Ascending aorta (tissue), 2 donors: ENCODE measurements around the gene SLC41A3. TPM values are rescaled to one million over a fixed set of nuclear protein-coding genes. Genes with fewer than 3 reads are reported as not detected.

ENCODE experiments used
- DNase-seq, 2 donors: peaks; one replicate each; pipeline ENCODE4 v3.0.0-alpha.2; 2019; ENCODE audit warnings: low spot score in 2 of 2
- H3K27ac ChIP-seq, 2 donors: fragments of 200-600 bp; sonication (generic); one replicate each; pipeline ENCODE4 v1.5.1; 2016 to 2017; ENCODE audit warnings: mild to moderate bottlenecking in 1 of 2
- H3K27me3 ChIP-seq: fragments of 200-600 bp; sonication (generic); one replicate; pipeline ENCODE4 v1.5.1; 2017
- H3K36me3 ChIP-seq, 2 donors: fragments of 200-600 bp; sonication (generic); one replicate each; pipeline ENCODE4 v1.5.1; 2016
- H3K4me1 ChIP-seq, 2 donors: fragments of 200-600 bp; sonication (generic); one replicate each; pipeline ENCODE4 v1.5.1; 2016 to 2017; ENCODE audit warnings: mild to moderate bottlenecking in 1 of 2
- H3K4me3 ChIP-seq, 2 donors: fragments of 200-600 bp; sonication (generic); one replicate each; pipeline ENCODE4 v1.5.1; 2016 to 2017; ENCODE audit warnings: mild to moderate bottlenecking in 1 of 2
- H3K9me3 ChIP-seq, 2 donors: fragments of 200-600 bp; sonication (generic); one replicate each; pipeline ENCODE4 v1.5.1; 2016
- CTCF ChIP-seq, 3 experiments: fragments of 200-600 bp in 2 of 3; fragments of 450-650 bp in 1 of 3; sonication (generic) in 2 of 3; IDR thresholded peaks; one replicate each; pipeline ENCODE4 v1.5.1; 2016 to 2019; ENCODE audit warnings: antibody characterized with exemption in 3 of 3, mild to moderate bottlenecking in 1 of 3, moderate library complexity in 1 of 3
- intact Hi-C: fragments of 100-400 bp; cut with DNase I; formaldehyde crosslinking; loops from one replicate; pipeline ENCODE4 v1.15.1; 2023
- total RNA-seq: library from RNA; depleted of rRNA; stranded (reverse); fragments of >200 nt; gene quantifications from one replicate; pipeline ENCODE4 v1.1.0, GENCODE V29; 2016

SLC41A3 gene
- total RNA-seq, 1 donor from 2014 or later = 111 TPM

GRCh38 chr3:126127452-126127851 is 43.5 kb upstream of the SLC41A3 start:
- no peaks in the 10 kb centered on the region for H3K27me3 ChIP-seq
- H3K4me3 ChIP-seq = no peak overlapping the region
- no peak for TF ChIP-seq CTCF (IDR thresholded peaks at IDR 0.05)
- intact Hi-C loops = no loop called here
- peaks cover 6 to 8% of the 10 kb centered on the region in 2 donors for H3K36me3 ChIP-seq
- H3K27ac ChIP-seq = no peak overlapping the region
- no peak for DNase-seq
- no peaks in the 10 kb centered on the region for H3K9me3 ChIP-seq
- H3K4me1 ChIP-seq = no peaks in the 10 kb centered on the region

GRCh38 chr3:126126811-126127431 is 43.0 kb upstream of the SLC41A3 start:
- intact Hi-C loops = no loop called here
- no peaks in the 10 kb centered on the region for H3K9me3 ChIP-seq
- TF ChIP-seq CTCF (IDR thresholded peaks at IDR 0.05) = no peak
- no peaks in the 10 kb centered on the region for H3K27me3 ChIP-seq
- peaks cover 6 to 8% of the 10 kb centered on the region in 2 donors for H3K36me3 ChIP-seq
- DNase-seq = peak in 1 of 2 donors; percentile 49
- H3K4me3 ChIP-seq = no peak overlapping the region
- no peaks in the 10 kb centered on the region for H3K4me1 ChIP-seq
- H3K27ac ChIP-seq = no peak overlapping the region

- H3K36me3 ChIP-seq = peaks cover 8 to 12% of the 10 kb centered on the region in 2 donors
- no peak for TF ChIP-seq CTCF (IDR thresholded peaks at IDR 0.05)
- no peaks in the 10 kb centered on the region for H3K9me3 ChIP-seq
- no peak for DNase-seq
- H3K4me3 ChIP-seq = no peak overlapping the region
- intact Hi-C loops = no loop called here
- no peak overlapping the region for H3K27ac ChIP-seq
- no peaks in the 10 kb centered on the region for H3K27me3 ChIP-seq
- no peaks in the 10 kb centered on the region for H3K4me1 ChIP-seq
These were observed 42.4 kb upstream of the SLC41A3 start for GRCh38 chr3:126126286-126126685.

- TF ChIP-seq CTCF (IDR thresholded peaks at IDR 0.05) = no peak
- no peaks in the 10 kb centered on the region for H3K9me3 ChIP-seq
- no peaks in the 10 kb centered on the region for H3K4me1 ChIP-seq
- intact Hi-C loops = no loop called here
- H3K4me3 ChIP-seq = no peak overlapping the region
- H3K27ac ChIP-seq = no peak overlapping the region
- no peaks in the 10 kb centered on the region for H3K27me3 ChIP-seq
- peaks cover 11 to 15% of the 10 kb centered on the region in 2 donors for H3K36me3 ChIP-seq
- peak; percentile 3 to 52 for DNase-seq
These were observed 41.9 kb upstream of the SLC41A3 start for GRCh38 chr3:126125781-126126251.

GRCh38 chr3:126125341-126125740 is 41.4 kb upstream of the SLC41A3 start:
- Histone ChIP-seq H3K4me3 (no peak overlapping the region), H3K27ac (no peak overlapping the region), H3K27me3 (no peaks in the 10 kb centered on the region), H3K4me1 (no peaks in the 10 kb centered on the region), H3K36me3 (peaks cover 11 to 15% of the 10 kb centered on the region in 2 donors), H3K9me3 (no peaks in the 10 kb centered on the region)
- DNase-seq = no peak
- no peak for TF ChIP-seq CTCF (IDR thresholded peaks at IDR 0.05)
- intact Hi-C loops = no loop called here
